Fibroblast of the aortic adventitia (primary cell): Measurements from ENCODE around the gene DCLRE1B. TPM values are rescaled to one million over a fixed set of nuclear protein-coding genes. Genes with fewer than 3 reads are reported as not detected.

Source experiments
- DNase-seq: peaks from one replicate; pipeline ENCODE4 v3.0.0-alpha.2; 2010; ENCODE audit warnings: low read depth
- H3K4me3 ChIP-seq: 2 replicates; pipeline ENCODE4 v1.5.1; 2011; ENCODE audit warnings: low read depth, mild to moderate bottlenecking, control low read depth, low read length, moderate library complexity
- CTCF ChIP-seq: IDR thresholded peaks from 2 replicates; pipeline ENCODE4 v1.5.1; 2011; ENCODE audit warnings: mild to moderate bottlenecking, low read length, control low read depth, inconsistent platforms; ENCODE audit not compliant: insufficient read depth
- total RNA-seq: library from RNA; depleted of rRNA; stranded (reverse); fragments of >200 nt; gene quantifications from 2 replicates; pipeline ENCODE4 v1.2.3, GENCODE V29; 2012; ENCODE audit warnings: low replicate concordance

Gene DCLRE1B
- total RNA-seq, 1 donor = 14.1 TPM

- no peak for TF ChIP-seq CTCF
These were observed 53.6 kb downstream of the DCLRE1B start for GRCh38 chr1:113958691-113959090.

GRCh38 chr1:113963281-113963906, 58.3 kb downstream of the DCLRE1B start:
- TF ChIP-seq CTCF = no peak
- DNase-seq = no peak
- no peak overlapping the region for H3K4me3 ChIP-seq

More at GRCh38 chr1:113958691-113959090, 53.6 kb downstream of the DCLRE1B start:
- no peak for DNase-seq
- H3K4me3 ChIP-seq = no peak overlapping the region

Other genes with a start within 250 kb of the DCLRE1B start
- gene PHTF1, start 145.8 kb upstream of the DCLRE1B start, total RNA-seq = 36.3 and 59.4 TPM in 2 replicates
- 9.2 and 23.7 TPM in 2 replicates for gene RSBN1, start 92.8 kb upstream of the DCLRE1B start, total RNA-seq
- 0.99 and 1.6 TPM in 2 replicates for gene PTPN22, start 33.6 kb upstream of the DCLRE1B start, total RNA-seq
- gene BCL2L15, start 17.7 kb upstream of the DCLRE1B start, total RNA-seq = 0.18 TPM in 1 of 2 replicates, not detected in the other
- gene AP4B1, start 527 bp upstream of the DCLRE1B start, total RNA-seq = 10.9 and 15.4 TPM in 2 replicates
- gene HIPK1, start 24.0 kb downstream of the DCLRE1B start, total RNA-seq = 17.2 and 38.2 TPM in 2 replicates
- gene OLFML3, start 74.1 kb downstream of the DCLRE1B start, total RNA-seq = 135 and 212 TPM in 2 replicates
- gene SYT6, start 248.5 kb downstream of the DCLRE1B start, total RNA-seq = not detected in 2 replicates